ENCODE results near the gene MTR.

Gene MTR

GRCh38 chr1:236794585-236795034 lies 482 bp upstream of the MTR start:
- H3K4me3 ChIP-seq (ENCODE audit: control insufficient read depth, low read depth, low read length) = peak overlapping the region; percentile 75
- TF ChIP-seq CTCF (conservative IDR thresholded peaks at IDR 0.05; ENCODE audit: control insufficient read depth, insufficient read depth, low read depth, low read length) = no peak
- no peak for DNase-seq (ENCODE audit: low read depth)

- peak overlapping the region; percentile 75 for H3K4me3 ChIP-seq (ENCODE audit: control insufficient read depth, low read depth, low read length)
- DNase-seq (ENCODE audit: low read depth) = peak; percentile 52
- no peak for TF ChIP-seq CTCF (conservative IDR thresholded peaks at IDR 0.05; ENCODE audit: control insufficient read depth, insufficient read depth, low read depth, low read length)
Measured at GRCh38 chr1:236795757-236796667, 920 bp downstream of the MTR start.

GRCh38 chr1:236799001-236799400 lies 3.9 kb downstream of the MTR start:
- DNase-seq (ENCODE audit: low read depth) = no peak
- no peak for TF ChIP-seq CTCF (conservative IDR thresholded peaks at IDR 0.05; ENCODE audit: control insufficient read depth, insufficient read depth, low read depth, low read length)
- H3K4me3 ChIP-seq (ENCODE audit: control insufficient read depth, low read depth, low read length) = no peak overlapping the region

GRCh38 chr1:236800002-236800620 lies 5.0 kb downstream of the MTR start:
- no peak overlapping the region for H3K4me3 ChIP-seq (ENCODE audit: control insufficient read depth, low read depth, low read length)
- peak; percentile 28 for DNase-seq (ENCODE audit: low read depth)
- no peak for TF ChIP-seq CTCF (conservative IDR thresholded peaks at IDR 0.05; ENCODE audit: control insufficient read depth, insufficient read depth, low read depth, low read length)

- TF ChIP-seq CTCF (conservative IDR thresholded peaks at IDR 0.05; ENCODE audit: control insufficient read depth, insufficient read depth, low read depth, low read length) = no peak
- no peak for DNase-seq (ENCODE audit: low read depth)
- no peak overlapping the region for H3K4me3 ChIP-seq (ENCODE audit: control insufficient read depth, low read depth, low read length)
Measured at GRCh38 chr1:236800623-236801022, 5.5 kb downstream of the MTR start.

GRCh38 chr1:236802264-236802663 lies 7.2 kb downstream of the MTR start:
- TF ChIP-seq CTCF (conservative IDR thresholded peaks at IDR 0.05; ENCODE audit: control insufficient read depth, insufficient read depth, low read depth, low read length) = no peak
- no peak overlapping the region for H3K4me3 ChIP-seq (ENCODE audit: control insufficient read depth, low read depth, low read length)
- DNase-seq (ENCODE audit: low read depth) = no peak

Measured in fibroblast of mammary gland (primary cell).